Breast epithelium (tissue), 3 donors: ENCODE measurements around the gene CNOT11.

Source experiments
- CTCF ChIP-seq, 3 donors: fragments of 450-650 bp; IDR thresholded peaks; one replicate each; pipeline ENCODE4 v1.5.1; 2016 to 2017; ENCODE audit warnings: antibody characterized with exemption in 3 of 3, mild to moderate bottlenecking in 3 of 3, moderate library complexity in 3 of 3
- POLR2A ChIP-seq: fragments of 450-650 bp; IDR thresholded peaks from one replicate; pipeline ENCODE4 v1.6.1; 2016; ENCODE audit warnings: antibody characterized with exemption, mild to moderate bottlenecking, moderate library complexity
- POLR2AphosphoS5 ChIP-seq, 3 donors: sonication (generic); formaldehyde crosslinking; IDR thresholded peaks; one replicate each; pipeline ENCODE4 v1.6.1; 2017; ENCODE audit warnings: antibody characterized with exemption in 3 of 3

- no peak for TF ChIP-seq POLR2A
- TF ChIP-seq CTCF (IDR thresholded peaks at IDR 0.05), result no peak
- no peak for TF ChIP-seq POLR2AphosphoS5 (IDR thresholded peaks at IDR 0.05)
Observed at GRCh38 chr2:101255501-101255900, 2.8 kb downstream of the CNOT11 start.
